ENCODE results near the gene MBD3.
"Not testable (repeated sequence)": the region's sequence is repeated elsewhere in the genome, so short reads cannot be mapped to it uniquely, and the experiment has no call there.

Gene MBD3

GRCh38 chr19:1538978-1539377 is 53.7 kb downstream of the MBD3 start:
- DNase-seq (ENCODE audit: low read depth): no peak

DNA sequence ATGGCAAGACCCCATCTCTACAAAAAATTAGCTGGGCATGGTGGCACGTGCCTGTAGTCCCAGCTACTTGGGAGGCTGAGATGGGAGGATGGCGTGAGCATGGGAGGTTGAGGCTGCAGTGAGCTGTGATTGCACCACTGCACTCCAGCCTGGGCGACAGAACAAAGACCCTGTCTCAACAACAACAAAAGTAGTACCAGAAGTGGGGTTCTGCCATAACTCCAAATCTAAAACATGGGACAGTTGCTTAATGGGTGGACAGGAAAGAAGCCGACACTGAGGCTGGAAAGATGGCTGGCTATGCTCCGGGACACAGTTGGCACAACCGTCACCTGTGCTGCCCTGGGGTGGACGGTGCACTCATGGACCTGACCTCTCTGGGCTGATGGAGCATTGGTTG is 57.0 kb downstream of the MBD3 start:
- DNase-seq (ENCODE audit: low read depth): not testable (repeated sequence)

- DNase-seq (ENCODE audit: low read depth): no peak
Measured at GRCh38 chr19:1534972-1535371, 57.7 kb downstream of the MBD3 start.

- no peak for DNase-seq (ENCODE audit: low read depth)
Measured at GRCh38 chr19:1533510-1534150, 59.0 kb downstream of the MBD3 start.

GRCh38 chr19:1532003-1532402 is 60.7 kb downstream of the MBD3 start:
- no peak for DNase-seq (ENCODE audit: low read depth)

DNA sequence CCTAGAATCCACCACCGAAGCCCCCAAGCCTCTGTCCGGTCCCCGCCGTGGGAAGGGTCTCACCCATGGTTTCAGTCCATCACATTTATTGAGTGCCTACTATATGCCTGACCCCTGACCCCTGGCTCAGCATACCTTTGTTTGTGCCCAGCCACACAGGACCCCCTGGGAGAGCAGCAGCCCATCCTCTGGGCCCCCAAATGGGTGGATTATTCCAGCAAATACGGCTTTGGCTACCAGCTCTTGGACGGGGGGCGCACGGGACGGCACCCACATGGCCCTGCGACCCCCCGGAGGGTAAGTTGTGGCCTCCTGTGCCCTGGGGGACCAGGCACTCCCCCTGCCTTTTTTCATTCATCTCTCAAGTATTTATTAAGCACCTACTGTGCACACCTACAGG is 61.1 kb downstream of the MBD3 start:
- no peak for DNase-seq (ENCODE audit: low read depth)

- not testable (repeated sequence) for DNase-seq (ENCODE audit: low read depth)
Measured at GRCh38 chr19:1530856-1531255, 61.8 kb downstream of the MBD3 start.

DNA sequence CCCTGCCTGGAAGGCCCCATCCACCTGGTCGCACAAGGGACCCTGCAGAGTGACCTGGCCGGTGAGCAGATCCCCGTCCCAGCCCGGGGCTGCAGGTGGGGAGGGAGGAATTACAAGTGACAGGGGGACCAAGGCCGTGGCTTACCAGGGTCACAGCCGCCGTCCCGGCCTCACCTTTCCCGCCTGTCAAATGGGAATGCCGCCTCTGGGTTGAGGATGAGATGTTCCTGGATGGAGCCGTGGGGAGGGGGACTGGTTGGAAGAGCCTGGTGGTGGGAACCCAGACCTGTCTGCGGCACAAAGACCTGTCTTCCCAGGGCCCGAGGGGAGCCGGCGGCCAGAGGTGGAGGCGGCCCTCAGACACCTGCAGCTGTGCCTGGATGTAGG is 63.2 kb downstream of the MBD3 start:
- no peak for DNase-seq (ENCODE audit: low read depth)

- no peak for DNase-seq (ENCODE audit: low read depth)
Measured at GRCh38 chr19:1528596-1529429, 63.9 kb downstream of the MBD3 start.

DNA sequence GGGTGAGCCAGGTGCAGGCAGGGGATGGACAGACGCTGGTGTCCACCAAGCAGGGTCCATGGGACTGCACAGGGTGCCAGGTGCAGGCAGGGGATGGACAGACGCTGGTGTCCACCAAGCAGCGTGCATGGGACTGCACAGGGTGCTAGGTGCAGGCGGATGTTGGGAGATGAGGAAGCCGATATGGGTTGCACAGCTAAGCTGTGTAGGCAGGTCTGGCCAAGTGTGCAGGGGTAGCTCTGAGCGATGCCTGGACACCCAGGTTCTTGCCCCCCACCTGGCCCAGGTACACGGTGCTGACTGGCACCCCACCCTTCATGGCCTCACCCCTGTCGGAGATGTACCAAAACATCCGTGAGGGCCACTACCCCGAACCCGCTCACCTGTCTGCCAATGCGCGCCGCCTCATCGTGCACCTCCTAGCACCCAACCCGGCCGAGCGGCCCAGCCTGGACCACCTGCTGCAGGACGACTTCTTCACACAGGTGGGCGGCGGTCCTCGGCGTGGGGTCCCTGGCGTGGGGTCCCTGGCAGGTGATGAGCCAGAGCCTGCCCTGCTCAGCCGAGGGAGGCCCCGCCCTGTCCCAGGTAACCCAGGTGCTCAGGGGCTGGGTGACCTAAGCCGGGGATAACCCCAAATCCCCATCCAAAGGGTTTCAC is 64.9 kb downstream of the MBD3 start:
- DNase-seq (ENCODE audit: low read depth): no peak

- DNase-seq (ENCODE audit: low read depth): no peak
Measured at GRCh38 chr19:1526979-1527649, 65.6 kb downstream of the MBD3 start.

GRCh38 chr19:1526066-1526778 is 66.4 kb downstream of the MBD3 start:
- no peak for DNase-seq (ENCODE audit: low read depth)

- DNase-seq (ENCODE audit: low read depth): no peak
Measured at GRCh38 chr19:1525343-1525742, 67.3 kb downstream of the MBD3 start.

- DNase-seq (ENCODE audit: low read depth): no peak
Measured at GRCh38 chr19:1524972-1525325, 67.7 kb downstream of the MBD3 start.

GRCh38 chr19:1524287-1524971 is 68.2 kb downstream of the MBD3 start:
- DNase-seq (ENCODE audit: low read depth): no peak

Measured in stimulated activated CD8-positive, alpha-beta memory T cell treated with anti-CD3 and anti-CD28 coated beads, Interleukin-7, amount 100 ng/mL, for 24 hours (primary cell).